Testis (tissue), 2 donors: ENCODE data around the gene SOX6.

ENCODE experiments used
- POLR2A ChIP-seq: fragments of 450-650 bp; IDR thresholded peaks from one replicate; pipeline ENCODE4 v1.6.1; 2017; ENCODE audit warnings: antibody characterized with exemption, mild to moderate bottlenecking, moderate library complexity
- TF ChIP-seq, protein P1 (sequence below), 3 experiments: fragments of 450-650 bp in 2 of 3; fragments of 200-600 bp in 1 of 3; sonication (generic) in 1 of 3; IDR thresholded peaks; one replicate each; pipeline ENCODE4 v1.5.1; 2016 to 2019; ENCODE audit warnings: antibody characterized with exemption in 3 of 3, mild to moderate bottlenecking in 2 of 3, moderate library complexity in 1 of 3

DNA sequence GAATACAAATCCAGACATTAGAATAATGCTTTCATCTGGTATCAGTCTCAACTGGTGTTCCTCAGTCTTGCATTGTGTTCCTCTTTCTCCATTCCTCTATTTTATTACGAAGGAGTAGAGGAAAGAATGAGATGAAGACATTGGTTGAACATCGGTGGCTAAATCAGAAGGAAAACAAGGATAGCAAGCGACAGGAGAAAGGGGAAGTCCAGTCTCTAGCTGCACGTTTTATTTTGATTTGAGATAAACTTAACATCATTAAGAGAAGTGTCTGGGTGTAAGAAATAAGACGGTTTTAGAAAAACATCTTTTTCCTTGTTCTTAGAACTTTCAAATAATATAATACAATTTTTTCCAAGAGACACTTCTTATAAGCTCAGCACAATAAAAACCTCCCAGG is 6.2 kb downstream of the SOX6 start:
- TF ChIP-seq, protein P1, sequence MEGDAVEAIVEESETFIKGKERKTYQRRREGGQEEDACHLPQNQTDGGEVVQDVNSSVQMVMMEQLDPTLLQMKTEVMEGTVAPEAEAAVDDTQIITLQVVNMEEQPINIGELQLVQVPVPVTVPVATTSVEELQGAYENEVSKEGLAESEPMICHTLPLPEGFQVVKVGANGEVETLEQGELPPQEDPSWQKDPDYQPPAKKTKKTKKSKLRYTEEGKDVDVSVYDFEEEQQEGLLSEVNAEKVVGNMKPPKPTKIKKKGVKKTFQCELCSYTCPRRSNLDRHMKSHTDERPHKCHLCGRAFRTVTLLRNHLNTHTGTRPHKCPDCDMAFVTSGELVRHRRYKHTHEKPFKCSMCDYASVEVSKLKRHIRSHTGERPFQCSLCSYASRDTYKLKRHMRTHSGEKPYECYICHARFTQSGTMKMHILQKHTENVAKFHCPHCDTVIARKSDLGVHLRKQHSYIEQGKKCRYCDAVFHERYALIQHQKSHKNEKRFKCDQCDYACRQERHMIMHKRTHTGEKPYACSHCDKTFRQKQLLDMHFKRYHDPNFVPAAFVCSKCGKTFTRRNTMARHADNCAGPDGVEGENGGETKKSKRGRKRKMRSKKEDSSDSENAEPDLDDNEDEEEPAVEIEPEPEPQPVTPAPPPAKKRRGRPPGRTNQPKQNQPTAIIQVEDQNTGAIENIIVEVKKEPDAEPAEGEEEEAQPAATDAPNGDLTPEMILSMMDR (IDR thresholded peaks at IDR 0.05), result no peak
- TF ChIP-seq POLR2A, result no peak
